VCaP (cell line): ENCODE data around the gene VRK2.
"Not testable (repeated sequence)": the region's sequence is repeated elsewhere in the genome, so short reads cannot be mapped to it uniquely, and the experiment has no call there.

Experiments
- H3K27ac ChIP-seq: fragments of 450-650 bp; 2 replicates; pipeline ENCODE4 v1.5.1; 2017
- CTCF ChIP-seq: fragments of 450-650 bp; conservative IDR thresholded peaks from 2 replicates; pipeline ENCODE4 v1.5.1; 2017; ENCODE audit warnings: mild to moderate bottlenecking, moderate library complexity

Gene VRK2

GRCh38 chr2:58133395-58133794 is 86.8 kb downstream of the VRK2 start:
- no peak for TF ChIP-seq CTCF
- H3K27ac ChIP-seq, result no peak overlapping the region

GRCh38 chr2:58135861-58136260 is 89.3 kb downstream of the VRK2 start:
- no peak for TF ChIP-seq CTCF
- no peak overlapping the region for H3K27ac ChIP-seq

GRCh38 chr2:58137221-58137620 is 90.6 kb downstream of the VRK2 start:
- H3K27ac ChIP-seq, result no peak overlapping the region
- TF ChIP-seq CTCF, result no peak

DNA sequence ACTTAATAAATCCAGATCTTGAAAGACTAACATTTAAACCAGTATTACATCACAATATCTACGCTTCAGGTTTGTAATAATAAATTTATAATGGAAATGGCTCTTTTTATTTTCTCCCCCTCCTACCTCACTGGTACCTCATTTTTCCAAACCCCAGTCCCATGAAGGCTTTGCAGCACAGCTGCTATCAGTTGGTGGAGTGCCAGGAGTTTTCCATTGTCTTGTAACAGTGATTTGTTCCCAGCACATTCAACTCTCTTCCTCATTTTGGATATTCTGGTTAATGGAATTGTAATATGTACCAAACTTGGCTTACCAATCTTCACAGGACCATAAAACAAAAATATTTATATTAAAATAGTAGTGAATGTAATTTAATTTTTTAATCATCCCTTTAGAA is 91.2 kb downstream of the VRK2 start:
- H3K27ac ChIP-seq, result no peak overlapping the region
- TF ChIP-seq CTCF, result no peak

DNA sequence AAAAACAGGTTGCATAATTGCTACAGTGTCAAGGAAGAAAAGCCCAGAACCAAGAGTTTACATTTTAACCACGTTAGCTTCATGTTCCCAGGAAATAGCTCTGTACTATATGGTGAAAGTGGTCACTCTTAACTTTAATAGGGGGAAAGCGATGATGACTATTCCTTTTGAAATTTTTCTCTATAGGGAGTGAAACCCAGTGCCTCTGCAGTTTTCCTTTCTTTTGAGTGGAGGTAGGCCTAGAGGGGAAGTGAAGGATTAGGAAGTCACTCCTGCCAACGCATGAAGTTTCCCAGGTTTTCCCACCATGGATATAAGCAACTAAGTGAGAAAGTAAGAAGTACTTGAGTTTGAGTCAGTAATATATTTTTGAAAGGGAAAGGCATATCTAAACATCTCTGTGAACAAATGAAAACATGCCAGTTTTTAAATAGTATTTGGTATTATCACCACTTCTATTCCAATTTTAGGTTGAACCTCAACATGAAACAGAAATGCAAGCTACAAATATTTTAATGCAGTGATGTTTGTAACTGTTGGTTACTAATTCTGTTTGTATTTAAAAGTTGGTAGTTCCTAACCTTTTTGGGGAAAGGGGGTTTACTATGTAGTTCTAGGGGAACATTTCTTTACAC is 91.9 kb downstream of the VRK2 start:
- no peak for TF ChIP-seq CTCF
- H3K27ac ChIP-seq, result no peak overlapping the region

- no peak for TF ChIP-seq CTCF
- no peak overlapping the region for H3K27ac ChIP-seq
These were observed 94.0 kb downstream of the VRK2 start for GRCh38 chr2:58140508-58141072.

DNA sequence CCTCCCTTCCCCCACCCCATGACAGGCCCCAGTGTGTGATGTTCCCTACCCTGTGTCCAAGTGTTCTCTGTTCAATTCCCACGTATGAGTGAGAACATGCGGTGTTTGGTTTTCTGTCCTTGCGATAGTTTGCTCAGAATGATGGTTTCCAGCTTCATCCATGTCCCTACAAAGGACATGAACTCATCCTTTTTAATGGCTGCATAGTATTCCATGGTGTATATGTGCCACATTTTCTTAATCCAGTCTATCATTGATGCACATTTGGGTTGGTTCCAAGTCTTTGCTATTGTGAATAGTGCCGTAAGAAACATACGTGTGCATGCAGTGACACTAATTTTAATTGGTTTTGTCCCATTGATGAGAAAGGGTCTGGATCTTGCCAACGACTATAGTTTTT is 99.2 kb downstream of the VRK2 start:
- not testable (repeated sequence) for H3K27ac ChIP-seq

GRCh38 chr2:58146707-58147106 is 100.1 kb downstream of the VRK2 start:
- no peak for TF ChIP-seq CTCF
- no peak overlapping the region for H3K27ac ChIP-seq
